Neural cell (in vitro differentiated cells): Measurements from ENCODE around the gene AKR1B15. TPM values are rescaled to one million over a fixed set of nuclear protein-coding genes. Genes with fewer than 3 reads are reported as not detected.

Experiments
- H2AFZ ChIP-seq: fragments of 200-600, 300-800 bp; sonication (generic), shearing (Covaris generic); 2 replicates; pipeline ENCODE4 v1.6.0; 2014; ENCODE audit warnings: low read depth, mild to moderate bottlenecking, antibody characterized with exemption, low read length, moderate library complexity
- H3F3A ChIP-seq: fragments of 200-600 bp; shearing (Covaris generic); 2 replicates; pipeline ENCODE4 v1.6.1; 2016; ENCODE audit warnings: mild to moderate bottlenecking, moderate library complexity, mixed read lengths, antibody characterized with exemption, low read length; ENCODE audit not compliant: insufficient read depth, poor library complexity, severe bottlenecking
- H3K27ac ChIP-seq: fragments of 200-600, 300-800 bp; sonication (generic), shearing (Covaris generic); 2 replicates; pipeline ENCODE4 v1.5.1; 2014; ENCODE audit warnings: mild to moderate bottlenecking, low read length, moderate library complexity
- H3K27me3 ChIP-seq: fragments of 300-800, 200-600 bp; sonication (generic), shearing (Covaris generic); 2 replicates; pipeline ENCODE4 v1.6.0; 2014; ENCODE audit warnings: mild to moderate bottlenecking, low read depth, low read length, moderate library complexity; ENCODE audit not compliant: insufficient read depth
- H3K36me3 ChIP-seq: fragments of 300-800, 200-600 bp; sonication (generic), shearing (Covaris generic); 2 replicates; pipeline ENCODE4 v1.5.1; 2014; ENCODE audit warnings: mild to moderate bottlenecking, antibody characterized with exemption, low read length, moderate library complexity; ENCODE audit not compliant: insufficient read depth
- H3K4me2 ChIP-seq: fragments of 300-800, 200-600 bp; sonication (generic), shearing (Covaris generic); 2 replicates; pipeline ENCODE4 v1.6.0; 2014; ENCODE audit warnings: mild to moderate bottlenecking, low read length
- H3K4me3 ChIP-seq: fragments of 300-800, 200-600 bp; sonication (generic), shearing (Covaris generic); 2 replicates; pipeline ENCODE4 v1.5.1; 2014; ENCODE audit warnings: mild to moderate bottlenecking, low read length, moderate library complexity
- H3K79me2 ChIP-seq: fragments of 200-600 bp; shearing (Covaris generic); replicated peaks from 2 replicates; pipeline ENCODE4 v1.6.0; 2014; ENCODE audit warnings: mild to moderate bottlenecking, low read length, moderate library complexity; ENCODE audit not compliant: insufficient read depth
- H3K9ac ChIP-seq: fragments of 300-800, 200-600 bp; sonication (generic), shearing (Covaris generic); 2 replicates; pipeline ENCODE4 v1.6.1; 2016; ENCODE audit warnings: mild to moderate bottlenecking, low read length, mixed read lengths
- H3K9me2 ChIP-seq: fragments of 200-600 bp; shearing (Covaris generic); 2 replicates; pipeline ENCODE4 v1.6.1; 2016; ENCODE audit warnings: mild to moderate bottlenecking, low read length, mixed read lengths; ENCODE audit not compliant: insufficient read depth
- H3K9me3 ChIP-seq: fragments of 200-600, 300-800 bp; sonication (generic), shearing (Covaris generic); 2 replicates; pipeline ENCODE4 v1.6.1; 2016; ENCODE audit warnings: mild to moderate bottlenecking, mixed run types, low read length, moderate library complexity, mixed read lengths
- H4K20me1 ChIP-seq: fragments of 200-600 bp; shearing (Covaris generic); 2 replicates; pipeline ENCODE4 v1.6.1; 2016; ENCODE audit warnings: mild to moderate bottlenecking, mixed run types; ENCODE audit not compliant: insufficient read depth
- CTCF ChIP-seq: fragments of 450-650 bp; IDR thresholded peaks from 2 replicates; pipeline ENCODE4 v1.5.1; 2014; ENCODE audit warnings: antibody characterized with exemption, mild to moderate bottlenecking, moderate library complexity; ENCODE audit not compliant: poor library complexity, severe bottlenecking
- EP300 ChIP-seq: fragments of 450-650 bp; conservative IDR thresholded peaks from 2 replicates; pipeline ENCODE4 v1.6.1; 2014; ENCODE audit warnings: antibody characterized with exemption, mild to moderate bottlenecking, moderate library complexity; ENCODE audit not compliant: poor library complexity, severe bottlenecking
- EZH2 ChIP-seq: fragments of 200-600, 300-800 bp; shearing (Covaris generic), sonication (generic); IDR thresholded peaks from 2 replicates; pipeline ENCODE4 v1.6.1; 2014; ENCODE audit warnings: antibody characterized with exemption, low read length, borderline replicate concordance, mild to moderate bottlenecking; ENCODE audit not compliant: insufficient read depth, poor library complexity, severe bottlenecking
- MXI1 ChIP-seq: fragments of 450-650 bp; conservative IDR thresholded peaks from 2 replicates; pipeline ENCODE4 v1.6.1; 2014; ENCODE audit warnings: antibody characterized with exemption, mild to moderate bottlenecking; ENCODE audit not compliant: poor library complexity, severe bottlenecking
- POLR2AphosphoS5 ChIP-seq: IDR thresholded peaks from 2 replicates; pipeline ENCODE4 v1.6.1; 2012
- RAD21 ChIP-seq: fragments of 450-650 bp; conservative IDR thresholded peaks from 2 replicates; pipeline ENCODE4 v1.6.1; 2014; ENCODE audit warnings: antibody characterized with exemption, mild to moderate bottlenecking, moderate library complexity
- SMC3 ChIP-seq: fragments of 450-650 bp; conservative IDR thresholded peaks from 2 replicates; pipeline ENCODE4 v1.6.1; 2014; ENCODE audit warnings: antibody characterized with exemption, mild to moderate bottlenecking, moderate library complexity; ENCODE audit not compliant: poor library complexity
- TAF1 ChIP-seq: IDR thresholded peaks from 2 replicates; pipeline ENCODE4 v1.6.1; 2012; ENCODE audit warnings: low read depth
- polyA plus RNA-seq: library from polyadenylated mRNA; depleted of rRNA; stranded (reverse); fragments of >200 nt; gene quantifications from 2 replicates; pipeline ENCODE4 v1.2.3, GENCODE V29; 2014
- TF ChIP-seq, protein P1 (sequence below): IDR thresholded peaks from 2 replicates; pipeline ENCODE4 v1.6.1; 2012; ENCODE audit warnings: borderline replicate concordance

AKR1B15 gene
- polyA plus RNA-seq, 1 donor from 2014 or later, result not detected

GRCh38 chr7:134514106-134514505, 34.8 kb upstream of the AKR1B15 start:
- Histone ChIP-seq H3K9ac (no peak overlapping the region), H3K4me2 (no peak overlapping the region), H3K4me3 (no peak overlapping the region), H3K36me3 (no peaks in the 10 kb centered on the region), H4K20me1 (no peaks in the 10 kb centered on the region), H3K27me3 (no peaks in the 10 kb centered on the region), H3K9me3 (no peaks in the 10 kb centered on the region), H3K9me2 (no peaks in the 10 kb centered on the region), H2AFZ (no peak overlapping the region), H3K79me2 (no peaks in the 10 kb centered on the region), H3F3A (no peaks in the 10 kb centered on the region), H3K27ac (no peak overlapping the region)
- TF ChIP-seq EP300 (no peak), TAF1 (no peak), EZH2 (no peak), RAD21 (no peak), POLR2AphosphoS5 (no peak), MXI1 (no peak), SMC3 (no peak), CTCF (no peak)
- TF ChIP-seq, protein P1, sequence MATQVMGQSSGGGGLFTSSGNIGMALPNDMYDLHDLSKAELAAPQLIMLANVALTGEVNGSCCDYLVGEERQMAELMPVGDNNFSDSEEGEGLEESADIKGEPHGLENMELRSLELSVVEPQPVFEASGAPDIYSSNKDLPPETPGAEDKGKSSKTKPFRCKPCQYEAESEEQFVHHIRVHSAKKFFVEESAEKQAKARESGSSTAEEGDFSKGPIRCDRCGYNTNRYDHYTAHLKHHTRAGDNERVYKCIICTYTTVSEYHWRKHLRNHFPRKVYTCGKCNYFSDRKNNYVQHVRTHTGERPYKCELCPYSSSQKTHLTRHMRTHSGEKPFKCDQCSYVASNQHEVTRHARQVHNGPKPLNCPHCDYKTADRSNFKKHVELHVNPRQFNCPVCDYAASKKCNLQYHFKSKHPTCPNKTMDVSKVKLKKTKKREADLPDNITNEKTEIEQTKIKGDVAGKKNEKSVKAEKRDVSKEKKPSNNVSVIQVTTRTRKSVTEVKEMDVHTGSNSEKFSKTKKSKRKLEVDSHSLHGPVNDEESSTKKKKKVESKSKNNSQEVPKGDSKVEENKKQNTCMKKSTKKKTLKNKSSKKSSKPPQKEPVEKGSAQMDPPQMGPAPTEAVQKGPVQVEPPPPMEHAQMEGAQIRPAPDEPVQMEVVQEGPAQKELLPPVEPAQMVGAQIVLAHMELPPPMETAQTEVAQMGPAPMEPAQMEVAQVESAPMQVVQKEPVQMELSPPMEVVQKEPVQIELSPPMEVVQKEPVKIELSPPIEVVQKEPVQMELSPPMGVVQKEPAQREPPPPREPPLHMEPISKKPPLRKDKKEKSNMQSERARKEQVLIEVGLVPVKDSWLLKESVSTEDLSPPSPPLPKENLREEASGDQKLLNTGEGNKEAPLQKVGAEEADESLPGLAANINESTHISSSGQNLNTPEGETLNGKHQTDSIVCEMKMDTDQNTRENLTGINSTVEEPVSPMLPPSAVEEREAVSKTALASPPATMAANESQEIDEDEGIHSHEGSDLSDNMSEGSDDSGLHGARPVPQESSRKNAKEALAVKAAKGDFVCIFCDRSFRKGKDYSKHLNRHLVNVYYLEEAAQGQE, result no peak

DNA sequence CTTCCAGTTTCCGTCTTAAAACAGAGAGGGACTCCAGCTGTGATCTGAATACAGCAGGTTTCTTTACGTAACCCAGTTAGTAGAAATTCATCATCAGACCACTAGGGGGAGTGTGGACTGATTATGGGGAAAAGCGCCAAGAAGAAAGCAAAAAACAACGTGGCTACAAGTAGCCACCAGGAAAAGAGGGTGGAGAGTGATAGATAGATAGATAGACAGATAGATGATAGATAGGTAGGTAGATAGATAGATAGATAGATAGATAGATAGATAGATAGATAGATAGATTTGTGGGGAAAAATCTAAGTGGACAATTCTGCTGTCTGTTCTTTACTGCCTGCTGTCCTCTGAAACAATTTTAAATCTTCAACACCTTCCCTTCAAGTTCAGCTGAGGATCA, 34.2 kb upstream of the AKR1B15 start:
- H3K9me2 ChIP-seq, result no peaks in the 10 kb centered on the region
- no peaks in the 10 kb centered on the region for H3K36me3 ChIP-seq
- no peak overlapping the region for H3K27ac ChIP-seq
- TF ChIP-seq CTCF (peak; percentile 70), POLR2AphosphoS5 (no peak), EZH2 (no peak), TAF1 (no peak), SMC3 (peak; percentile 62), MXI1 (no peak), RAD21 (peak; percentile 51)
- TF ChIP-seq, protein P1, result no peak
- H3K79me2 ChIP-seq, result no peaks in the 10 kb centered on the region
- no peak overlapping the region for H2AFZ ChIP-seq
- no peaks in the 10 kb centered on the region for H4K20me1 ChIP-seq
- H3K4me2 ChIP-seq, result no peak overlapping the region
- no peaks in the 10 kb centered on the region for H3K9me3 ChIP-seq
- no peaks in the 10 kb centered on the region for H3F3A ChIP-seq
- no peak overlapping the region for H3K4me3 ChIP-seq
- no peak overlapping the region for H3K9ac ChIP-seq
- H3K27me3 ChIP-seq, result no peaks in the 10 kb centered on the region
